GM10847 (cell line): ENCODE results near the gene EEF1A2.

ENCODE experiments used
- POLR2A ChIP-seq: IDR thresholded peaks from 2 replicates; pipeline ENCODE4 v1.6.1; 2011; ENCODE audit not compliant: insufficient read length; ENCODE audit errors: extremely low read depth

Gene EEF1A2

GRCh38 chr20:63464289-63464635 is 34.6 kb downstream of the EEF1A2 start:
- no peak for TF ChIP-seq POLR2A

- TF ChIP-seq POLR2A, result no peak
These were observed 35.2 kb downstream of the EEF1A2 start for GRCh38 chr20:63463400-63464288.

- no peak for TF ChIP-seq POLR2A
These were observed 36.6 kb downstream of the EEF1A2 start for GRCh38 chr20:63462244-63462643.

GRCh38 chr20:63461104-63461763 is 37.6 kb downstream of the EEF1A2 start:
- no peak for TF ChIP-seq POLR2A

- no peak for TF ChIP-seq POLR2A
These were observed 39.9 kb downstream of the EEF1A2 start for GRCh38 chr20:63459070-63459380.

- TF ChIP-seq POLR2A, result no peak
These were observed 40.5 kb downstream of the EEF1A2 start for GRCh38 chr20:63458170-63459069.

- TF ChIP-seq POLR2A, result no peak
These were observed 41.1 kb downstream of the EEF1A2 start for GRCh38 chr20:63457737-63458136.

- TF ChIP-seq POLR2A, result no peak
These were observed 42.2 kb downstream of the EEF1A2 start for GRCh38 chr20:63456429-63457284.

- no peak for TF ChIP-seq POLR2A
These were observed 43.4 kb downstream of the EEF1A2 start for GRCh38 chr20:63455568-63455859.

- no peak for TF ChIP-seq POLR2A
These were observed 43.9 kb downstream of the EEF1A2 start for GRCh38 chr20:63454731-63455567.

GRCh38 chr20:63452821-63453523 is 45.9 kb downstream of the EEF1A2 start:
- TF ChIP-seq POLR2A, result no peak

- no peak for TF ChIP-seq POLR2A
These were observed 46.5 kb downstream of the EEF1A2 start for GRCh38 chr20:63452341-63452740.

GRCh38 chr20:63451821-63452220 is 47.1 kb downstream of the EEF1A2 start:
- no peak for TF ChIP-seq POLR2A
